HG03342 (cell line): Measurements from ENCODE around the gene E2F8.

Source experiments
- ATAC-seq: cut with Tn5 transposase; IDR thresholded peaks from one replicate; pipeline ENCODE4 v1.9.1; 2021; ENCODE audit warnings: mild to moderate bottlenecking, moderate library complexity; ENCODE audit not compliant: unreplicated experiment

The E2F8 gene

DNA sequence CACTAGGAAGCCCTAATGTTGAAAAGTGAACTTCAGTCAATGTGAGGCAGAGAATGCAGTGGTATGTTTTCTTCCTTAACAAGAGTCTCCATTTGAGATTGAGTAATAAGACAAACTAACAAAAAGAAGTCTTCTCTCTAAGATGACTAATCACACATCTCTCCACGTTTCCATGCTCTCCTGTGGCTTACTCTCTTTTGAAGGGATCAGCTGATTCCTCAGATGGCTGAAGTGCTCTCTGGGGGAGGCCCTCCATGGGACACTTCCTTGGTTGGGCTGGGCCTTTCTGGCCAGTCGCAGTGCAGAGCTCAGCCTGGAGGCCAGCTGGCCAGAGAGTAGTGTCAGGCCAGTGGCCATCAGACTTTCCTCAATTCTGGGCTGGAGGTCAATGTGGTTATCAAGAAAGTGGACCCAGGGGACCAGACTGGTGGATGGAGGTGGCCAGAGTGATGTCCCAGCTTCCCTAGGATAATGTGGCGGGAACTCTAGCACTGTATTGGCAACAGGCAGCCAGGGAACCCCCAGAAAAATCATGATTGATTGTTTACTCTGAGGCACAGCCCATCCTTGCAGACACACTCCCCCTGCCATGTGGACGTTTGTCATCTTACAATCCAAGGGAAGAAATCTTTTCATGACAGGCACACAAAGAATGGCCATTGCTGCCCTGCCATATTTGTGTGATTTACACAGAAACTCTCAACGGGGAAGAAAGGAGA lies 53.5 kb downstream of the E2F8 start:
- ATAC-seq = no peak

DNA sequence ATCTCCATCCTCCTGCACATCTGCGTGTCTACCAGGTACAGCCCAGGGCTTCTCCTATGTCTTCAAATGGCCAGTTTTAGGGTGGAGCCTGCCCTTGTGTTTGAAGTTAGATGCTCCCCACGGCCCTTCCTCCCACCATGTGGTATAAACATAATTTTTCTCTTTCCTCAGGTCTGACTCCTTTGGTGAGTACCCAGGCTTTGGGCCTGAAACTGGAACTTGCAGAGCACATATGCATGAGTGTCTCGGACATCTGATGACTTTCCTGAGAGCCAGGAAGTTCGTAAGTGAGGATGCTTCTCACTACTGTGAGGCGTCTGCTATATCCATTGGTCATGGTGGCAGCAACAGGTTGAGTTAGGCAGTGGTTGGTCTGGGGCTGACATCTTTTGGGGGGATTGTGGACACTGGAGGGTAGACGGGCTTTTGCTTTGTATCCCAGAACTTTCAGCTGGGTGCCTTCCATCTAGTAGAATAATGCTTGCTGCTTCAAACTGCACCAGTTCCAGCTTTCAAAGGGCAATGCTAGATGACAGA lies 55.2 kb downstream of the E2F8 start:
- ATAC-seq = no peak

DNA sequence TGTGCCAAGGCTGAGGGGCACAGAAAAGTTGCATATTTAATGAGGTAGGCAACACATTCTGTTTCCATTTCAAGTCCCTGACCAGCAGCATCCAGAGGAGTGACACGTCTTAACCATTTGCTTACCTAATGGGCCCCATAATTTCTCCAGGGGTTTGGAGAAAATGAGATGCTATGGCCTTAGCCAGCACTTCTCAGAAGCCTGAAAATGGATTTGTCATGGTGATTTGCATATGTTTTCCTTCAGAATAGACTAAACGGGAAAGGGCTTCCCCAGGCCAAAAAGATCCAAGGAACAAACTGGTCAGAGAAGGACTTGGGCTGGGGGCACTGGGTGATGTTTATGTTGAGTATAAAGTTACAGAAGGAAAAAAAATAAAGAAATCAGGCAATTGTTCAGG lies 55.7 kb downstream of the E2F8 start:
- ATAC-seq = no peak

DNA sequence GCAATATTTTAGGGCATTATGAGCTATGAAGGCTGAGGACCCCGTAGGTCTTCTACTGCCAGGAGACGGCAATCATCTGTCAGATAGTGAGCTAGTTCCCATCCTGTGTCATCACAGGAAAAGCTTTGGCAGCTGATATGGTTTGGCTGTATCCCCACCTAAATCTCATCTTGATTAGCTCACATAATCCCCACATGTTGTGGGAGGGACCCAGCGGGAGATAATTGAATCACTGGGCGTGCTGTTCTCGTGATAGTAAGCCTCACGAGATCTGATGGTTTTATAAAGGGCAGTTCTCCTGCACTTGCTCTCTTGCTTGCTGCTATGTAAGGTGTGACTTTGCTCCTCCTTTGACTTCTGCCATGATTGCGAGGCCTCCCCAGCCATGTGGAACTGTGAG lies 57.1 kb downstream of the E2F8 start:
- ATAC-seq = no peak

DNA sequence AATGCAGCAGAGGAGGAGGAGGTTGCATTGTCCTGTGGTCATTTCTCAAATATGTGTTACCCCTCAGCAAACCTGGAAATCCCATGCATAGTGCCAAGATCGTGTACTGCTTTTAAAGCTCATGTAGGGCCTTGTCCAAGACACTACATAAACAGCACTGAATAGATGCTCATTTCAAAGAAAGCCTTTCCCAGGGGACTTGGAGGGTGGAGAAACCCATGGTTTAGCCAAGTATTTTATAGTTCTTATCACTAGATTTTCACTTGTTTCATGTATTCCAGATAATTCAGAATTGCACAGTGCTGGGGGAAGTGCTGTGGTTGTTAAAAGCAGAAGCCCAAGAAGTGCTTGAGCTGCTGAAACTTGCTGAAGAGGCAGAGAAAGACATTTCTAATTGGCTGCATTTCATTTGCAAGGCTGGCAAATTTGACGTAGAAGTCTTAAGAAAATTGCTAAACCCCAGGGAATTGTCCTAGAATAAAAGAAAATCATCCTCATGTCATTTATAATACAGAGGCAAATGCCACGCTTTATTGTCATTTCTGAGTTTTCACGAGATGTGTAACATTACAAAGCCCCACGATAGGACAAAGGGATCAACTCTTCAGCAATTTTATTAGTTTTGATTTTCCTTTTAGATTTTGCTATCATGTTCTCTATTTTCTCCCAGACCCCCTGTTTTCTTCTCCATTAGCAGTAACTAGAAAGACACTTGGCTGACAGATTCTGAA lies 59.0 kb downstream of the E2F8 start:
- no peak for ATAC-seq

DNA sequence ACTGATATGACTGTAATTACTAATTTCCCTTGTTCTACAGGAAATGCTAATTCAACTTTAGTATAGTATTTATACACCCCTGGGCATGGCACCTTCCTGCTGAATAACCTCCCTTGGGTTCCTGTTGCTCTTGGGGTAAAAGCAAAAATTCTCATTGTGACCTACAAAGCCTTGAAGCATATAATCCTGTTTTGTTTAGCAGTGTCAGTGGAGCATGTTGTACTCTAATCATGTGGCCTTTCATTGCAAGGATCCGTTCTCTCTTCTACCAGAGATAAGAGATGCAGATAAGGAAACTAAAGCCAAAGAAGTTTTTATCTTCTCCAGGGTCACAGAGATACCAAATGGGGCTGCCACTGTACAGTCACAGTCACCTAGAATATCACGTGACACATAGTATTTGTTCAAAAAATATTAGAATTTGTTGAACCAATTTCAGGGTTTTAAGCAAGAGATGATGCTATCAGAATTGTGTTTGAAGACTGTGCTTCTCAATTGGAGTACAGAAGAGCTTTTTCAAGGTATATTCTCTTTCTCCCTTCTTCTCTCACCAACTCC lies 64.0 kb downstream of the E2F8 start:
- no peak for ATAC-seq
